Measurements from ENCODE around the gene PLEKHM3.

DNA sequence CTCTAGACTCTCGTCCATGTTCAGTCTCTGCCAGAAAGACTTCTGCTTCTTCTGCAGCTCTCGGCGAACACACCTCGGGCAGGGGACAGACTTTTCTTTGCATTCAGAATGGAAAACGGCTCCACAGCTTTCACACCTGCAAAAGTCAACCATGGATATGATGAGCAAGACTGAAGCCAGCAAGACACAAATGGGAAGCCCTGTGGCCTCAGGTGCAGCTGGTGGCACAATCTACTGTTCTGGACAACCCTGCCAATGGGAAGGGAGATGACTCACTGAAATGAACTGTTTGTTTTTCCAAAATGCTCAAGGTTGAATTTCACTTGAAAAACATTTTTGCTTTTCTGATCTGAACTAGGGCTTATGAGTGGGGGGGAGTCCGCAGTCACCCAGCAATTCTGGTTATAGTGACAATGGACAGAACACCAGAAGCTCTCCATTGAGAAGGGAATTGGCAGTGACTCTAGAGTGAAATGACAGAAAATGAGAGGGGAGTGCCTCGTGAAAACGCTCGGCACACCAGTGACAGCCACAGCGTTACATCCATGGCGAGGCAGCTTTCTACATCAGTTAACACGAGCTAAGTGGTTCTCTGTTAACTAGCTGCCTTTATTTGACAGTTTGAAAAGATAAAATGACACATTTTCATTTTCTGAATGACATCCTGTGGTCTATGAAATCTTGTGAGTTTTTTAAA lies 196.8 kb downstream of the PLEKHM3 start:
- TF ChIP-seq GATA2 (IDR thresholded peaks at IDR 0.05; ENCODE audit: low read depth, low read length) (no peak), GATA3 (IDR thresholded peaks at IDR 0.05; ENCODE audit: low read depth, low read length) (no peak)
